IMR-90 (cell line): ENCODE data around the gene ZSCAN12.

Experiments used
- BHLHE40 ChIP-seq: fragments of 150-350 bp; IDR thresholded peaks from 2 replicates; pipeline ENCODE4 v1.6.1; 2016; ENCODE audit warnings: mild to moderate bottlenecking, low read depth, low read length
- CTCF ChIP-seq: conservative IDR thresholded peaks from 2 replicates; pipeline ENCODE4 v1.5.1; 2012; ENCODE audit warnings: mild to moderate bottlenecking, low read depth, low read length, improper control_type of control experiment
- MAFK ChIP-seq: IDR thresholded peaks from 2 replicates; pipeline ENCODE4 v1.6.1; 2012; ENCODE audit warnings: low read depth, low read length, improper control_type of control experiment
- NFE2L2 ChIP-seq: fragments of 150-350 bp; IDR thresholded peaks from 2 replicates; pipeline ENCODE4 v1.6.1; 2016; ENCODE audit warnings: low read depth, mild to moderate bottlenecking, low read length
- POLR2A ChIP-seq: IDR thresholded peaks from 2 replicates; pipeline ENCODE4 v1.6.1; 2012; ENCODE audit warnings: mild to moderate bottlenecking, low read depth, low read length
- RCOR1 ChIP-seq: IDR thresholded peaks from 2 replicates; pipeline ENCODE4 v1.6.1; 2012; ENCODE audit warnings: mild to moderate bottlenecking, low read length, improper control_type of control experiment; ENCODE audit not compliant: insufficient replicate concordance
- RFX5 ChIP-seq: IDR thresholded peaks from 2 replicates; pipeline ENCODE4 v1.8.0; 2012; ENCODE audit warnings: low read depth, mild to moderate bottlenecking, low read length, moderate library complexity

DNA sequence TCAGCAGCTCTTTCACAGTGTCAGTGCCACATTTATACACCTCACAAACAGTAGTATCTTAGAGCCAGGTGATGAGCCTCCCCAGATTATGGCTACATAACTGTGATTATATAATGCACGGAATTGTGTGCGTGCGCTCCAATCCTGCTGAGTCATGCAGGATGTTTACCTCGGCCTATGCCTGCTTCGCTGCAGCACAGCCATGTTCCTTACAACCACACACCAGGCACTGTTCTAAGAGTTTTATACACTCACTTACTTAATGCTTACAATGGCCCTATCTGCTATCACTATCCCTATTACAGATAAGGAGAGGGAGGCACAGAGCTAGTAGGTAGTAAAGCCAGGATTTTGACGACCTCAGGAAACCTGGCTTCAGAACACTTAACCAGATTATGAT is 42.5 kb downstream of the ZSCAN12 start:
- TF ChIP-seq POLR2A (no peak), CTCF (no peak), MAFK (peak; percentile 39), RCOR1 (no peak), RFX5 (peak; percentile 62), NFE2L2 (peak; percentile 95), BHLHE40 (peak; percentile 9; the same call in 1 of the 2 replicates)
